IMR-90 (cell line): ENCODE measurements around the gene EIF5A. TPM values are rescaled to one million over a fixed set of nuclear protein-coding genes. Genes with fewer than 3 reads are reported as not detected.

Source experiments
- ATAC-seq: fragments of 200-7000 bp; cut with Tn5 transposase; 2 replicates; pipeline ENCODE4 v1.9.1; 2020; ENCODE audit warnings: low read depth, mild to moderate bottlenecking, moderate library complexity
- BruUV-seq: library from RNA; stranded (reverse); fragments of 400-500 nt; replicated peaks from 2 replicates; lab custom pipeline; 2021; lab: Mats Ljungman, UMichigan
- CTCF ChIA-PET: fragments of 300-600 bp; formaldehyde crosslinking; extraction: SDS; loops from one replicate; lab custom pipeline; 2021; ENCODE audit warnings: antibody characterized with exemption; lab: Yijun Ruan, JAX
- POLR2A ChIA-PET: fragments of 300-600 bp; sonication (Branson Sonifier 250); formaldehyde crosslinking; loops from one replicate; lab custom pipeline; 2022; ENCODE audit warnings: antibody characterized with exemption; ENCODE audit not compliant: unreplicated experiment; lab: Charles Lee
- DNase-seq: peaks from one replicate; pipeline ENCODE4 v3.0.0; 2013
- H2AFZ ChIP-seq: replicated peaks from 2 replicates; pipeline ENCODE3; 2013; ENCODE audit warnings: low read length, mild to moderate bottlenecking; ENCODE audit not compliant: poor library complexity
- H2AK5ac ChIP-seq: 2 replicates; pipeline ENCODE4 v1.6.1; 2013; ENCODE audit warnings: low read depth, low read length, inconsistent platforms
- H2AK9ac ChIP-seq: replicated peaks from 2 replicates; pipeline ENCODE3; 2013; ENCODE audit warnings: mild to moderate bottlenecking, low read depth, low read length, moderate library complexity; ENCODE audit not compliant: poor library complexity
- H2BK120ac ChIP-seq: 2 replicates; pipeline ENCODE4 v1.6.1; 2013; ENCODE audit warnings: low read depth, low read length, inconsistent platforms
- H2BK15ac ChIP-seq: 3 replicates; pipeline ENCODE4 v1.6.1; 2013; ENCODE audit warnings: low read depth, low read length, inconsistent platforms
- H2BK20ac ChIP-seq: 2 replicates; pipeline ENCODE4 v1.6.1; 2013; ENCODE audit warnings: low read depth, mild to moderate bottlenecking, inconsistent platforms, low read length, moderate library complexity
- H2BK5ac ChIP-seq: 2 replicates; pipeline ENCODE4 v1.6.1; 2013; ENCODE audit warnings: mild to moderate bottlenecking, low read depth, low read length, inconsistent platforms; ENCODE audit not compliant: poor library complexity, severe bottlenecking
- H3K14ac ChIP-seq: replicated peaks from 2 replicates; pipeline ENCODE4 v1.6.1; 2013; ENCODE audit warnings: low read depth, low read length, inconsistent platforms
- H3K18ac ChIP-seq: 2 replicates; pipeline ENCODE4 v1.6.1; 2013; ENCODE audit warnings: low read depth, low read length, control low read depth
- H3K23ac ChIP-seq: 2 replicates; pipeline ENCODE4 v1.6.1; 2013; ENCODE audit warnings: low read depth, low read length, inconsistent platforms
- H3K27ac ChIP-seq: 2 replicates; pipeline ENCODE4 v1.5.1; 2013; ENCODE audit warnings: mild to moderate bottlenecking, control low read depth, low read length; ENCODE audit not compliant: insufficient read depth
- H3K27me3 ChIP-seq: 2 replicates; pipeline ENCODE4 v1.6.1; 2013; ENCODE audit warnings: low read length; ENCODE audit not compliant: control insufficient read depth, insufficient read depth
- H3K36me3 ChIP-seq: 2 replicates; pipeline ENCODE4 v1.6.1; 2013; ENCODE audit warnings: low read length, mixed read lengths; ENCODE audit not compliant: control insufficient read depth, insufficient read depth
- H3K4ac ChIP-seq: 2 replicates; pipeline ENCODE4 v1.6.1; 2013; ENCODE audit warnings: low read depth, low read length, inconsistent platforms
- H3K4me1 ChIP-seq: 2 replicates; pipeline ENCODE4 v1.6.1; 2013; ENCODE audit warnings: low read length, mixed read lengths; ENCODE audit not compliant: control insufficient read depth, insufficient read depth
- H3K4me2 ChIP-seq: 2 replicates; pipeline ENCODE4 v1.6.1; 2013; ENCODE audit warnings: low read depth, mild to moderate bottlenecking, control low read depth, low read length, moderate library complexity
- H3K4me3 ChIP-seq: 2 replicates; pipeline ENCODE4 v1.5.1; 2013; ENCODE audit warnings: low read depth, mild to moderate bottlenecking, control low read depth, low read length, moderate library complexity; ENCODE audit not compliant: insufficient read depth
- H3K56ac ChIP-seq: 2 replicates; pipeline ENCODE4 v1.6.1; 2013; ENCODE audit warnings: low read length, inconsistent platforms; ENCODE audit not compliant: insufficient read depth; ENCODE audit errors: extremely low read depth
- H3K79me1 ChIP-seq, 2 experiments: 2 replicates each; pipeline ENCODE4 v1.6.1; 2013; ENCODE audit warnings: low read length in 2 of 2, inconsistent platforms in 1 of 2, low read depth in 1 of 2
- H3K9ac ChIP-seq: 2 replicates; pipeline ENCODE4 v1.6.1; 2013; ENCODE audit warnings: low read depth, low read length, control low read depth
- H3K9me1 ChIP-seq: 2 replicates; pipeline ENCODE4 v1.6.1; 2013; ENCODE audit warnings: low read length, inconsistent platforms; ENCODE audit not compliant: insufficient read depth
- H3K9me3 ChIP-seq: 2 replicates; pipeline ENCODE4 v1.6.1; 2013; ENCODE audit warnings: low read length; ENCODE audit not compliant: control insufficient read depth, insufficient read depth
- H4K20me1 ChIP-seq: 2 replicates; pipeline ENCODE4 v1.6.1; 2013; ENCODE audit warnings: low read length, inconsistent platforms; ENCODE audit not compliant: insufficient read depth
- H4K5ac ChIP-seq: 2 replicates; pipeline ENCODE4 v1.6.1; 2013; ENCODE audit warnings: mild to moderate bottlenecking, low read depth, low read length, control low read depth
- H4K8ac ChIP-seq, 2 experiments: 2 replicates each; pipeline ENCODE4 v1.6.1; 2013; ENCODE audit warnings: low read depth in 2 of 2, low read length in 2 of 2, control low read depth in 1 of 2, inconsistent platforms in 1 of 2
- H4K91ac ChIP-seq: 2 replicates; pipeline ENCODE4 v1.6.1; 2013; ENCODE audit warnings: low read depth, low read length, inconsistent platforms; ENCODE audit not compliant: insufficient read depth
- BHLHE40 ChIP-seq: fragments of 150-350 bp; IDR thresholded peaks from 2 replicates; pipeline ENCODE4 v1.6.1; 2016; ENCODE audit warnings: mild to moderate bottlenecking, low read depth, low read length
- CEBPB ChIP-seq: IDR thresholded peaks from 2 replicates; pipeline ENCODE4 v1.6.1; 2012; ENCODE audit warnings: low read depth, low read length, improper control_type of control experiment
- CHD1 ChIP-seq: IDR thresholded peaks from 2 replicates; pipeline ENCODE4 v1.6.1; 2012; ENCODE audit warnings: low read depth, low read length, improper control_type of control experiment
- CTCF ChIP-seq: conservative IDR thresholded peaks from 2 replicates; pipeline ENCODE4 v1.5.1; 2012; ENCODE audit warnings: mild to moderate bottlenecking, low read depth, low read length, improper control_type of control experiment
- FOS ChIP-seq: fragments of 150-350 bp; IDR thresholded peaks from 2 replicates; pipeline ENCODE4 v1.6.1; 2016; ENCODE audit warnings: low read depth, low read length
- MAFK ChIP-seq: IDR thresholded peaks from 2 replicates; pipeline ENCODE4 v1.6.1; 2012; ENCODE audit warnings: low read depth, low read length, improper control_type of control experiment
- MAZ ChIP-seq: IDR thresholded peaks from 2 replicates; pipeline ENCODE4 v1.6.1; 2012; ENCODE audit warnings: low read depth, mild to moderate bottlenecking, low read length, improper control_type of control experiment, moderate library complexity, borderline replicate concordance
- MXI1 ChIP-seq: IDR thresholded peaks from 2 replicates; pipeline ENCODE4 v1.6.1; 2012; ENCODE audit warnings: low read depth, mild to moderate bottlenecking, low read length, moderate library complexity, borderline replicate concordance
- NFE2L2 ChIP-seq: fragments of 150-350 bp; IDR thresholded peaks from 2 replicates; pipeline ENCODE4 v1.6.1; 2016; ENCODE audit warnings: low read depth, mild to moderate bottlenecking, low read length
- POLR2A ChIP-seq: IDR thresholded peaks from 2 replicates; pipeline ENCODE4 v1.6.1; 2012; ENCODE audit warnings: mild to moderate bottlenecking, low read depth, low read length
- RAD21 ChIP-seq: IDR thresholded peaks from 2 replicates; pipeline ENCODE4 v1.6.1; 2012; ENCODE audit warnings: low read length, improper control_type of control experiment
- RCOR1 ChIP-seq: IDR thresholded peaks from 2 replicates; pipeline ENCODE4 v1.6.1; 2012; ENCODE audit warnings: mild to moderate bottlenecking, low read length, improper control_type of control experiment; ENCODE audit not compliant: insufficient replicate concordance
- RFX5 ChIP-seq: IDR thresholded peaks from 2 replicates; pipeline ENCODE4 v1.8.0; 2012; ENCODE audit warnings: low read depth, mild to moderate bottlenecking, low read length, moderate library complexity
- USF2 ChIP-seq: fragments of 150-350 bp; IDR thresholded peaks from 2 replicates; pipeline ENCODE4 v1.6.1; 2017; ENCODE audit warnings: mild to moderate bottlenecking, antibody characterized with exemption, low read length, low read depth
- whole genome bisulfite sequencing, 2 experiments: methylation state at CpG; one replicate each; pipeline versions ENCODE4 v1.1.5 to v1.1.7; 2013; ENCODE audit warnings: missing lambda C conversion rate in 2 of 2; ENCODE audit not compliant: insufficient read length in 1 of 2; ENCODE audit errors: extremely low coverage in 2 of 2; 5-methylcytosine and 5-hydroxymethylcytosine counted together
- dilution Hi-C: fragments of 300-500 bp; cut with HindIII; formaldehyde crosslinking; loops from one replicate; pipeline ENCODE4 v1.14.3; 2018; ENCODE audit warnings: low sequenced_read_pairs; ENCODE audit not compliant: unreplicated experiment
- in situ Hi-C: fragments of 300-500 bp; cut with MboI; formaldehyde crosslinking; loops from 3 replicates; pipeline ENCODE4 v1.14.3; 2019; ENCODE audit warnings: low sequenced_read_pairs, inconsistent platforms, mixed read lengths
- intact Hi-C: fragments of 100-400 bp; cut with micrococcal nuclease; formaldehyde crosslinking; loops from 2 replicates; pipeline ENCODE4 v1.10.0; 2022
- polyA plus RNA-seq, 3 experiments: library from polyadenylated mRNA; depleted of rRNA; stranded (reverse); fragments of >200 nt; gene quantifications; 2 replicates each; pipeline ENCODE4 v1.2.3, GENCODE V29; 2012; ENCODE audit warnings: low replicate concordance in 1 of 3
- total RNA-seq: library from RNA; depleted of rRNA; stranded (reverse); fragments of >200 nt; gene quantifications from 2 replicates; pipeline ENCODE4 v1.2.3, GENCODE V29; 2012

Gene EIF5A
- total and polyA plus RNA-seq, 2 of the 4 experiments (the other 2 are of a cell fraction): 782 to 883 TPM

GRCh38 chr17:7352910-7353635 lies 45.6 kb downstream of the EIF5A start:
- H3K23ac ChIP-seq: peak overlapping the region; percentile 93; the same call in 1 of the 2 replicates
- no peak overlapping the region for H2BK20ac ChIP-seq
- H4K5ac ChIP-seq: no peak overlapping the region
- no TSS peak for BruUV-seq
- in situ Hi-C loops (loop anchor here (10.0 kb wide), 1 partner anchor 202 kb away; the partner anchor contains the start of gene TNFSF13), intact Hi-C loops (loop anchor here (5.0 kb wide), 3 partner anchors 84 to 484 kb away; partner anchors contain the start of genes FGF11, SENP3 and TMEM102), dilution Hi-C loops (no loop called here)
- no peak overlapping the region for H3K14ac ChIP-seq
- H4K8ac ChIP-seq: peak overlapping the region in 1 of 2 experiments; percentile 93; a peak in 1 of 4 replicates
- no peak for DNase-seq
- no peak for ATAC-seq
- CTCF ChIA-PET: interaction anchor here (4.1 kb wide), 1 partner anchor 208 kb away, joined by 19 read pairs; the partner anchor contains the start of gene SENP3
- POLR2A ChIA-PET: no interaction called here
- peaks cover 39% of the 10 kb centered on the region for H3K4me1 ChIP-seq
- no peak overlapping the region for H3K18ac ChIP-seq
- H3K56ac ChIP-seq: no peak overlapping the region
- peak overlapping the region; percentile 99; the same call in 1 of the 2 replicates for H2AK5ac ChIP-seq
- no peaks in the 10 kb centered on the region for H3K27me3 ChIP-seq
- H2BK15ac ChIP-seq: 0 out of 3 replicates have a peak overlapping the region, but pooled peaks have one; percentile 96
- H2AFZ ChIP-seq: no peak overlapping the region
- H2AK9ac ChIP-seq: peak overlapping the region; percentile 99
- peaks cover 27% of the 10 kb centered on the region for H3K9me1 ChIP-seq
- peak overlapping the region; percentile 12; the same call in 1 of the 2 replicates for H4K91ac ChIP-seq
- peak overlapping the region; percentile 93 for H3K4ac ChIP-seq
- H3K27ac ChIP-seq: peak overlapping the region; percentile 95
- H2BK120ac ChIP-seq: no peak overlapping the region
- no peaks in the 10 kb centered on the region for H3K9me3 ChIP-seq
- peak overlapping the region; percentile 89 for H3K4me2 ChIP-seq
- H2BK5ac ChIP-seq: peak overlapping the region; percentile 94
- peak overlapping the region; percentile 95 for H3K9ac ChIP-seq
- peaks cover 24 to 63% of the 10 kb centered on the region in 2 experiments; a peak in 3 of 4 replicates for H3K79me1 ChIP-seq
- WGBS, 2 experiments: 95% methylated on average over 19 of the region's 37 CpGs; no CpG with 5 or more reads in 1 of the 2 experiments
- peak overlapping the region; percentile 93 for H3K4me3 ChIP-seq
- H4K20me1 ChIP-seq: peaks cover 32% of the 10 kb centered on the region
- H3K36me3 ChIP-seq: no peaks in the 10 kb centered on the region
- TF ChIP-seq NFE2L2 (no peak), RFX5 (no peak), CTCF (no peak), MAFK (no peak), USF2 (no peak), MXI1 (no peak), FOS (no peak), CEBPB (no peak), BHLHE40 (no peak), RCOR1 (no peak), POLR2A (no peak), MAZ (no peak), CHD1 (no peak), RAD21 (no peak)
